GM23338 (cell line): Measurements from ENCODE around the gene WDR45B.

ENCODE experiments used
- CREB1 ChIP-seq: fragments of 250-450 bp; sonication (Bioruptor Pico); IDR thresholded peaks from 2 replicates; pipeline ENCODE4 v1.5.0; 2020; ENCODE audit warnings: low read depth, mild to moderate bottlenecking, moderate library complexity
- CTCF ChIP-seq, 2 experiments: fragments of 200-600 bp in 1 of 2; sonication (generic) in 1 of 2; conservative IDR thresholded peaks; 2 replicates each; pipeline versions ENCODE4 v1.5.1 to v1.6.1; 2016 to 2017; ENCODE audit warnings: antibody characterized with exemption in 2 of 2, low read depth in 2 of 2, mild to moderate bottlenecking in 2 of 2, moderate library complexity in 1 of 2
- EZH2 ChIP-seq: fragments of 200-600 bp; sonication (generic); IDR thresholded peaks from one replicate; pipeline ENCODE4 v1.8.0; 2017; ENCODE audit warnings: antibody characterized with exemption, mild to moderate bottlenecking, low read depth; ENCODE audit not compliant: unreplicated experiment
- EZH2phosphoT487 ChIP-seq: fragments of 200-600 bp; sonication (generic); IDR thresholded peaks from one replicate; pipeline ENCODE4 v1.8.1; 2018; ENCODE audit warnings: antibody characterized with exemption; ENCODE audit not compliant: unreplicated experiment
- POLR2AphosphoS5 ChIP-seq: IDR thresholded peaks from 2 replicates; pipeline ENCODE4 v1.6.1; 2016; ENCODE audit warnings: antibody characterized with exemption, low read depth

DNA sequence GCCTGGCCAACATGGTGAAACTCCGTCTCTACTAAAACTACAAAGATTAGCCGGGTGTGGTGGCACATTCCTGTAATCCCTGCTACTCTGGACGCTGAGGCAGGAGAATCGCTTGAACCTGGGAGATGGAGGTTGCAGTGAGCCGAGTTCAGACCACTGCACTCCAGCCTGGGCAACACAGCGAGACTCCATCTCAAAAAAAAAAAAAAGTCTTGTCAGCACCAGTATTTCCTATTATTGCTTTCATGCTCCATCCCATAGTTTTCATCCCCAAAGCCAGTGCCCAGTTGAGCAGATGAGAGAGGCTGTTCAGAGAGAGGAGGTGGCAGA is 58.4 kb downstream of the WDR45B start:
- TF ChIP-seq CTCF (conservative IDR thresholded peaks at IDR 0.05; ENCODE audit: low read depth in 2 of 2) (no peak), EZH2phosphoT487 (no peak), EZH2 (no peak), POLR2AphosphoS5 (no peak), CREB1 (CRISPR knock-in tag) (no peak)
